Gastroesophageal sphincter (tissue), 4 donors: Measurements from ENCODE around the gene EXOC6B. TPM values are rescaled to one million over a fixed set of nuclear protein-coding genes. Genes with fewer than 3 reads are reported as not detected.

Source experiments
- ATAC-seq: fragments of 150-250 bp; one replicate; pipeline ENCODE4 v1.9.1; 2016; ENCODE audit warnings: mild to moderate bottlenecking, moderate library complexity
- H3K27ac ChIP-seq, 4 donors: fragments of 200-600 bp; sonication (generic) in 3 of 4; 1 replicate in 3 of 4; 2 replicates in 1 of 4; pipeline ENCODE4 v1.5.1; 2016 to 2019
- H3K27me3 ChIP-seq: fragments of 200-600 bp; sonication (generic); one replicate; pipeline ENCODE4 v1.5.1; 2019
- H3K36me3 ChIP-seq, 2 donors: fragments of 200-600 bp; sonication (generic); one replicate each; pipeline ENCODE4 v1.5.1; 2019; ENCODE audit warnings: control low read depth in 1 of 2
- H3K4me1 ChIP-seq, 3 donors: fragments of 200-600 bp; sonication (generic); 1 replicate in 2 of 3; 2 replicates in 1 of 3; pipeline ENCODE4 v1.5.1; 2016 to 2019; ENCODE audit warnings: control low read depth in 2 of 3
- H3K4me3 ChIP-seq, 2 donors: fragments of 200-600 bp; sonication (generic); one replicate each; pipeline ENCODE4 v1.5.1; 2019; ENCODE audit warnings: mild to moderate bottlenecking in 1 of 2, moderate library complexity in 1 of 2
- H3K9me3 ChIP-seq, 3 donors: fragments of 200-600 bp; sonication (generic); one replicate each; pipeline ENCODE4 v1.5.1; 2017 to 2019; ENCODE audit warnings: control low read depth in 2 of 3
- EP300 ChIP-seq: sonication (generic); formaldehyde crosslinking; IDR thresholded peaks from one replicate; pipeline ENCODE4 v1.6.1; 2017; ENCODE audit warnings: antibody characterized with exemption, mild to moderate bottlenecking
- POLR2A ChIP-seq, 2 donors: fragments of 450-650 bp; IDR thresholded peaks; one replicate each; pipeline ENCODE4 v1.6.1; 2017; ENCODE audit warnings: antibody characterized with exemption in 2 of 2, mild to moderate bottlenecking in 2 of 2, moderate library complexity in 1 of 2
- POLR2AphosphoS5 ChIP-seq: sonication (generic); formaldehyde crosslinking; IDR thresholded peaks from one replicate; pipeline ENCODE4 v1.6.1; 2017; ENCODE audit warnings: antibody characterized with exemption
- WGBS, 2 donors: methylation state at CpG; one replicate each; pipeline ENCODE4 v1.1.5; 2018; ENCODE audit warnings: low coverage in 1 of 2; 5-methylcytosine and 5-hydroxymethylcytosine counted together
- total RNA-seq, 4 donors: library from RNA; depleted of rRNA; stranded (reverse); fragments of >200 nt; gene quantifications; one replicate each; pipeline ENCODE4 v1.1.0, GENCODE V29; 2016
- TF ChIP-seq, protein P1 (sequence below), 4 experiments: fragments of 200-600 bp in 2 of 4; fragments of 450-650 bp in 2 of 4; sonication (generic) in 1 of 4; IDR thresholded peaks; one replicate each; pipeline ENCODE4 v1.5.1; 2017 to 2019; ENCODE audit warnings: antibody characterized with exemption in 4 of 4, mild to moderate bottlenecking in 2 of 4, moderate library complexity in 2 of 4

The EXOC6B gene
- total RNA-seq, 4 donors from 2014 or later = 35.3 to 47.2 (median 41.2) TPM

GRCh38 chr2:72442270-72442669 is 383.6 kb downstream of the EXOC6B start:
- Histone ChIP-seq H3K9me3 (no peaks in the 10 kb centered on the region), H3K36me3 (peaks cover 0 to 7% of the 10 kb centered on the region in 2 donors), H3K4me1 (no peaks in the 10 kb centered on the region), H3K27me3 (no peaks in the 10 kb centered on the region), H3K4me3 (no peak overlapping the region), H3K27ac (no peak overlapping the region)
- ATAC-seq = no peak
- no peak for TF ChIP-seq POLR2A (IDR thresholded peaks at IDR 0.05)
- no peak for TF ChIP-seq EP300
- no peak for TF ChIP-seq POLR2AphosphoS5
- TF ChIP-seq, protein P1, sequence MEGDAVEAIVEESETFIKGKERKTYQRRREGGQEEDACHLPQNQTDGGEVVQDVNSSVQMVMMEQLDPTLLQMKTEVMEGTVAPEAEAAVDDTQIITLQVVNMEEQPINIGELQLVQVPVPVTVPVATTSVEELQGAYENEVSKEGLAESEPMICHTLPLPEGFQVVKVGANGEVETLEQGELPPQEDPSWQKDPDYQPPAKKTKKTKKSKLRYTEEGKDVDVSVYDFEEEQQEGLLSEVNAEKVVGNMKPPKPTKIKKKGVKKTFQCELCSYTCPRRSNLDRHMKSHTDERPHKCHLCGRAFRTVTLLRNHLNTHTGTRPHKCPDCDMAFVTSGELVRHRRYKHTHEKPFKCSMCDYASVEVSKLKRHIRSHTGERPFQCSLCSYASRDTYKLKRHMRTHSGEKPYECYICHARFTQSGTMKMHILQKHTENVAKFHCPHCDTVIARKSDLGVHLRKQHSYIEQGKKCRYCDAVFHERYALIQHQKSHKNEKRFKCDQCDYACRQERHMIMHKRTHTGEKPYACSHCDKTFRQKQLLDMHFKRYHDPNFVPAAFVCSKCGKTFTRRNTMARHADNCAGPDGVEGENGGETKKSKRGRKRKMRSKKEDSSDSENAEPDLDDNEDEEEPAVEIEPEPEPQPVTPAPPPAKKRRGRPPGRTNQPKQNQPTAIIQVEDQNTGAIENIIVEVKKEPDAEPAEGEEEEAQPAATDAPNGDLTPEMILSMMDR (IDR thresholded peaks at IDR 0.05) = no peak
- 95 to 100% methylated on average over 2 of the region's 2 CpGs for WGBS, 2 donors

DNA sequence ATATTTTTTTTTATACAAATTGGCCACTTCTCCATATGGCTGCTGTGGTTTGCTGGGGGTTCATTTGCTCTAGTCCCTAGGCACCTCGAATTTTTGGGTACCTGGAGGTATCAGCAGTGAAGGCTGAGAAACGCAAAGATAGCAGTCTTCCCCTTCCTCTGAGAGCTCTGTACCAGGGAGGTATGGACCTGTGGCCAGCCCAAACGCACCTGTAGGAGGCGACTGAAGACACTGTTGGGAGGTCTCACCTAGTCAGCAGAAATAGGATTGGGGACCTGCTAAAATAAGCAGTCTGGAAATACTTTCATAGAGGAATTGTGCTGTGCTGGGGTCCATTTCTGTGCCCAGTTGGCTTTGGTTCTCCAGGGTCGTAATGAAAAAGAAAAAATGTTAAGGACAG is 385.9 kb downstream of the EXOC6B start:
- no peak for ATAC-seq
- no peak overlapping the region for H3K27ac ChIP-seq
- no peaks in the 10 kb centered on the region for H3K9me3 ChIP-seq
- H3K4me1 ChIP-seq = no peaks in the 10 kb centered on the region
- no peaks in the 10 kb centered on the region for H3K27me3 ChIP-seq
- 82% methylated on average over 4 of the region's 5 CpGs; no CpG with 5 or more reads in 1 of the 2 donors for WGBS, 2 donors
- peaks cover 0 to 7% of the 10 kb centered on the region in 2 donors for H3K36me3 ChIP-seq
- H3K4me3 ChIP-seq = no peak overlapping the region
- TF ChIP-seq EP300 = no peak
- TF ChIP-seq, protein P1 (IDR thresholded peaks at IDR 0.05) = no peak
- TF ChIP-seq POLR2AphosphoS5 = no peak
- TF ChIP-seq POLR2A (IDR thresholded peaks at IDR 0.05) = no peak

GRCh38 chr2:72438364-72438763 is 387.5 kb downstream of the EXOC6B start:
- 93 to 97% methylated on average over 3 of the region's 3 CpGs for WGBS, 2 donors
- no peak overlapping the region for H3K27ac ChIP-seq

GRCh38 chr2:72431737-72432136 is 394.1 kb downstream of the EXOC6B start:
- no peak overlapping the region for H3K27ac ChIP-seq
- H3K9me3 ChIP-seq = no peaks in the 10 kb centered on the region
- no peak overlapping the region for H3K4me3 ChIP-seq
- H3K4me1 ChIP-seq = no peaks in the 10 kb centered on the region
- H3K27me3 ChIP-seq = no peaks in the 10 kb centered on the region
- no peaks in the 10 kb centered on the region for H3K36me3 ChIP-seq
- no peak for ATAC-seq
- no peak for TF ChIP-seq POLR2A (IDR thresholded peaks at IDR 0.05)
- TF ChIP-seq, protein P1 (IDR thresholded peaks at IDR 0.05) = no peak
- TF ChIP-seq EP300 = no peak
- no peak for TF ChIP-seq POLR2AphosphoS5
- 75 to 92% methylated on average over 3 of the region's 4 CpGs for WGBS, 2 donors

More at GRCh38 chr2:72438364-72438763, 387.5 kb downstream of the EXOC6B start:
- Histone ChIP-seq H3K27me3 (no peaks in the 10 kb centered on the region), H3K9me3 (no peaks in the 10 kb centered on the region), H3K4me3 (no peak overlapping the region), H3K4me1 (no peaks in the 10 kb centered on the region), H3K36me3 (peaks cover 0 to 7% of the 10 kb centered on the region in 2 donors)
- TF ChIP-seq EP300 = no peak
- TF ChIP-seq POLR2AphosphoS5 = no peak
- TF ChIP-seq, protein P1 (IDR thresholded peaks at IDR 0.05) = no peak
- no peak for TF ChIP-seq POLR2A (IDR thresholded peaks at IDR 0.05)
- no peak for ATAC-seq

- peak; percentile 19 for ATAC-seq
- Histone ChIP-seq H3K27me3 (no peaks in the 10 kb centered on the region), H3K36me3 (no peaks in the 10 kb centered on the region), H3K4me3 (no peak overlapping the region), H3K27ac (no peak overlapping the region), H3K4me1 (no peaks in the 10 kb centered on the region), H3K9me3 (no peaks in the 10 kb centered on the region)
- no peak for TF ChIP-seq POLR2AphosphoS5
- no peak for TF ChIP-seq POLR2A (IDR thresholded peaks at IDR 0.05)
- no peak for TF ChIP-seq EP300
- TF ChIP-seq, protein P1 (IDR thresholded peaks at IDR 0.05) = no peak
- WGBS, 2 donors = 100% methylated on average over 1 of the region's 15 CpGs; no CpG with 5 or more reads in 1 of the 2 donors
These were observed 398.6 kb downstream of the EXOC6B start for GRCh38 chr2:72427022-72427861.
